Muscle of leg (tissue), 11 donors: ENCODE results near the gene SLC9A6. TPM values are rescaled to one million over a fixed set of nuclear protein-coding genes. Genes with fewer than 3 reads are reported as not detected.

Source experiments
- DNase-seq: peaks from one replicate; pipeline ENCODE4 v3.0.0; 2013
- H3K27ac ChIP-seq: one replicate; pipeline ENCODE4 v1.5.1; 2013; ENCODE audit warnings: mild to moderate bottlenecking, low read length, control low read depth
- H3K27me3 ChIP-seq: one replicate; pipeline ENCODE4 v1.6.1; 2013; ENCODE audit warnings: low read length; ENCODE audit not compliant: control insufficient read depth, insufficient read depth
- H3K36me3 ChIP-seq: one replicate; pipeline ENCODE4 v1.6.1; 2013; ENCODE audit warnings: low read length; ENCODE audit not compliant: control insufficient read depth, insufficient read depth
- H3K4me1 ChIP-seq: one replicate; pipeline ENCODE4 v1.6.1; 2013; ENCODE audit warnings: low read length; ENCODE audit not compliant: control insufficient read depth, insufficient read depth
- H3K4me3 ChIP-seq: one replicate; pipeline ENCODE4 v1.5.1; 2013; ENCODE audit warnings: low read length, control low read depth
- H3K9me3 ChIP-seq: replicated peaks from 2 replicates; pipeline ENCODE4 v1.6.1; 2013; ENCODE audit warnings: low read depth, low read length; ENCODE audit not compliant: control insufficient read depth
- whole genome bisulfite sequencing: methylation state at CpG from one replicate; pipeline ENCODE4 v1.1.5; 2013; ENCODE audit warnings: missing lambda C conversion rate; ENCODE audit not compliant: insufficient coverage; 5-methylcytosine and 5-hydroxymethylcytosine counted together
- polyA plus RNA-seq, 8 donors: library from polyadenylated mRNA; unstranded; fragments of 120-200 nt; gene quantifications; one replicate each; pipeline versions ENCODE4 v1.2.1 to v1.2.3, GENCODE V29; 2013; ENCODE audit warnings: inconsistent platforms in 1 of 8, low replicate concordance in 1 of 8; ENCODE audit not compliant: insufficient read length in 8 of 8, insufficient read depth in 1 of 8
- total RNA-seq: library from RNA; stranded (reverse); fragments of 120-200 nt; gene quantifications from one replicate; pipeline ENCODE4 v1.2.4, GENCODE V29; 2013

Gene SLC9A6
- total and polyA plus RNA-seq, 9 donors = 6.6 to 8.9 (median 7.0) TPM

- no peak for DNase-seq
- Histone ChIP-seq H3K27ac (no peak overlapping the region), H3K36me3 (no peaks in the 10 kb centered on the region), H3K4me3 (no peak overlapping the region), H3K27me3 (peaks cover 21% of the 10 kb centered on the region), H3K4me1 (peaks cover 11% of the 10 kb centered on the region), H3K9me3 (no peaks in the 10 kb centered on the region)
- no CpG with 5 or more reads among the region's 4 CpGs for WGBS
Observed at GRCh38 chrX:136057567-136057966, 72.3 kb downstream of the SLC9A6 start.

- Histone ChIP-seq H3K9me3 (no peaks in the 10 kb centered on the region), H3K27me3 (peaks cover 21% of the 10 kb centered on the region), H3K27ac (no peak overlapping the region), H3K4me3 (no peak overlapping the region), H3K36me3 (no peaks in the 10 kb centered on the region), H3K4me1 (peaks cover 15% of the 10 kb centered on the region)
- WGBS = 67% methylated on average over 1 of the region's 2 CpGs
- DNase-seq = no peak
Observed at GRCh38 chrX:136059350-136059749, 74.1 kb downstream of the SLC9A6 start.

GRCh38 chrX:136061286-136061685 lies 76.1 kb downstream of the SLC9A6 start:
- DNase-seq = peak; percentile 65
- Histone ChIP-seq H3K9me3 (no peaks in the 10 kb centered on the region), H3K4me3 (no peak overlapping the region), H3K4me1 (peaks cover 12% of the 10 kb centered on the region), H3K27ac (no peak overlapping the region), H3K36me3 (no peaks in the 10 kb centered on the region), H3K27me3 (peaks cover 21% of the 10 kb centered on the region)
- WGBS = 56% methylated on average over 8 of the region's 8 CpGs

- peaks cover 23% of the 10 kb centered on the region for H3K27me3 ChIP-seq
- peak; percentile 78 for DNase-seq
- peaks cover 10% of the 10 kb centered on the region for H3K4me1 ChIP-seq
- H3K4me3 ChIP-seq = no peak overlapping the region
- no peaks in the 10 kb centered on the region for H3K9me3 ChIP-seq
- no peak overlapping the region for H3K27ac ChIP-seq
- no peaks in the 10 kb centered on the region for H3K36me3 ChIP-seq
- 40% methylated on average over 1 of the region's 5 CpGs for WGBS
Observed at GRCh38 chrX:136061696-136062095, 76.5 kb downstream of the SLC9A6 start.

GRCh38 chrX:136063340-136064079 lies 78.3 kb downstream of the SLC9A6 start:
- Histone ChIP-seq H3K27me3 (peaks cover 36% of the 10 kb centered on the region), H3K27ac (no peak overlapping the region), H3K4me3 (no peak overlapping the region), H3K4me1 (peaks cover 10% of the 10 kb centered on the region), H3K9me3 (no peaks in the 10 kb centered on the region), H3K36me3 (no peaks in the 10 kb centered on the region)
- no peak for DNase-seq
- 90% methylated on average over 3 of the region's 7 CpGs for WGBS

- Histone ChIP-seq H3K36me3 (no peaks in the 10 kb centered on the region), H3K27me3 (peaks cover 38% of the 10 kb centered on the region), H3K4me1 (peaks cover 10% of the 10 kb centered on the region), H3K4me3 (no peak overlapping the region), H3K27ac (peak overlapping the region; percentile 65), H3K9me3 (no peaks in the 10 kb centered on the region)
- no CpG with 5 or more reads among the region's 3 CpGs for WGBS
- no peak for DNase-seq
Observed at GRCh38 chrX:136064661-136065043, 79.4 kb downstream of the SLC9A6 start.

- peak; percentile 95 for DNase-seq
- Histone ChIP-seq H3K36me3 (no peaks in the 10 kb centered on the region), H3K9me3 (no peaks in the 10 kb centered on the region), H3K27ac (peak overlapping the region; percentile 65), H3K4me1 (peaks cover 10% of the 10 kb centered on the region), H3K4me3 (no peak overlapping the region), H3K27me3 (peaks cover 38% of the 10 kb centered on the region)
- WGBS = 25% methylated on average over 5 of the region's 7 CpGs
Observed at GRCh38 chrX:136065044-136065671, 79.9 kb downstream of the SLC9A6 start.

GRCh38 chrX:136067097-136067496 lies 81.9 kb downstream of the SLC9A6 start:
- no peaks in the 10 kb centered on the region for H3K9me3 ChIP-seq
- no peak overlapping the region for H3K4me3 ChIP-seq
- H3K4me1 ChIP-seq = peaks cover 10% of the 10 kb centered on the region
- 50% methylated on average over 4 of the region's 5 CpGs for WGBS
- no peaks in the 10 kb centered on the region for H3K36me3 ChIP-seq
- H3K27ac ChIP-seq = no peak overlapping the region
- DNase-seq = peak; percentile 70
- H3K27me3 ChIP-seq = peaks cover 33% of the 10 kb centered on the region

GRCh38 chrX:136067966-136068365 lies 82.7 kb downstream of the SLC9A6 start:
- no peak overlapping the region for H3K27ac ChIP-seq
- peaks cover 10% of the 10 kb centered on the region for H3K4me1 ChIP-seq
- no peaks in the 10 kb centered on the region for H3K9me3 ChIP-seq
- 68% methylated on average over 5 of the region's 7 CpGs for WGBS
- no peak for DNase-seq
- no peak overlapping the region for H3K4me3 ChIP-seq
- no peaks in the 10 kb centered on the region for H3K36me3 ChIP-seq
- H3K27me3 ChIP-seq = peaks cover 31% of the 10 kb centered on the region

- Histone ChIP-seq H3K4me1 (no peaks in the 10 kb centered on the region), H3K27me3 (peaks cover 19% of the 10 kb centered on the region), H3K9me3 (no peaks in the 10 kb centered on the region), H3K36me3 (no peaks in the 10 kb centered on the region), H3K27ac (no peak overlapping the region), H3K4me3 (no peak overlapping the region)
- DNase-seq = no peak
- WGBS = 23% methylated on average over 4 of the region's 5 CpGs
Observed at GRCh38 chrX:136076942-136077341, 91.7 kb downstream of the SLC9A6 start.
